Measurements from ENCODE around the gene PNCK. TPM values are rescaled to one million over a fixed set of nuclear protein-coding genes. Genes with fewer than 3 reads are reported as not detected.

Gene PNCK
- total and polyA plus RNA-seq, 2 experiments from 2014 or later: 3.5 to 11.9 TPM

- Mint-ChIP-seq H3K27ac (no peak overlapping the region), H3K36me3 (ENCODE audit: low read depth) (no peaks in the 10 kb centered on the region; the same call in 1 of the 3 replicates), H3K9me3 (no peaks in the 10 kb centered on the region), H3K27me3 (ENCODE audit: insufficient read depth, low read depth, poor library complexity) (peaks cover 16% of the 10 kb centered on the region), H3K4me1 (peaks cover 12% of the 10 kb centered on the region), H3K4me3 (no peak overlapping the region; the same call in 2 of the 3 replicates)
- H3K9me2 ChIP-seq (ENCODE audit: insufficient read depth): no peaks in the 10 kb centered on the region
- H3K79me2 ChIP-seq (replicated peaks; ENCODE audit: insufficient read depth): no peaks in the 10 kb centered on the region
- H3K4me3 ChIP-seq: no peak overlapping the region
- no peak overlapping the region for H3K27ac ChIP-seq (ENCODE audit: low read depth)
- H3F3A ChIP-seq (replicated peaks; ENCODE audit: low read depth): no peaks in the 10 kb centered on the region
- H3K4me2 ChIP-seq: no peak overlapping the region
- 0 out of 2 replicates have a peak, but pooled peaks cover 2% of the 10 kb centered on the region for H3K27me3 ChIP-seq (ENCODE audit: insufficient read depth)
- DNase-seq (ENCODE audit: low spot score) (no peak), ATAC-seq (no peak)
- no peak overlapping the region for H2AFZ ChIP-seq
- H3K36me3 ChIP-seq (ENCODE audit: insufficient read depth): no peaks in the 10 kb centered on the region
- no peaks in the 10 kb centered on the region; the same call in 1 of the 2 replicates for H3K4me1 ChIP-seq (ENCODE audit: insufficient read depth)
- TF ChIP-seq ETS1 (IDR thresholded peaks at IDR 0.05) (no peak), NANOG (IDR thresholded peaks at IDR 0.05; ENCODE audit: borderline replicate concordance) (no peak), EZH2 (IDR thresholded peaks at IDR 0.05; ENCODE audit: low read depth, unreplicated experiment) (no peak), ZNF114 (CRISPR knock-in tag; IDR thresholded peaks at IDR 0.05) (no peak), CREB1 (CRISPR knock-in tag; IDR thresholded peaks at IDR 0.05; ENCODE audit: low read depth) (no peak), REST (IDR thresholded peaks at IDR 0.05; ENCODE audit: unreplicated experiment) (no peak)
- no peaks in the 10 kb centered on the region for H4K20me1 ChIP-seq (replicated peaks; ENCODE audit: insufficient read depth)
Observed at GRCh38 chrX:153671589-153672530, 1.8 kb downstream of the PNCK start.

- Histone ChIP-seq H3K9me2 (ENCODE audit: insufficient read depth) (no peaks in the 10 kb centered on the region), H3K4me2 (no peak overlapping the region), H3K4me1 (ENCODE audit: insufficient read depth) (no peaks in the 10 kb centered on the region), H3K4me3 (no peak overlapping the region), H4K20me1 (replicated peaks; ENCODE audit: insufficient read depth) (no peaks in the 10 kb centered on the region), H3K27ac (ENCODE audit: low read depth) (no peak overlapping the region), H3K79me2 (replicated peaks; ENCODE audit: insufficient read depth) (no peaks in the 10 kb centered on the region), H2AFZ (no peak overlapping the region), H3K27me3 (ENCODE audit: insufficient read depth) (0 out of 2 replicates have a peak, but pooled peaks cover 2% of the 10 kb centered on the region), H3K36me3 (ENCODE audit: insufficient read depth) (no peaks in the 10 kb centered on the region), H3F3A (replicated peaks; ENCODE audit: low read depth) (no peaks in the 10 kb centered on the region)
- no peaks in the 10 kb centered on the region; the same call in 1 of the 3 replicates for H3K36me3 Mint-ChIP-seq (ENCODE audit: low read depth)
- DNase-seq (ENCODE audit: low spot score): no peak
- H3K9me3 Mint-ChIP-seq: no peaks in the 10 kb centered on the region
- TF ChIP-seq EZH2 (IDR thresholded peaks at IDR 0.05; ENCODE audit: low read depth, unreplicated experiment): no peak
- TF ChIP-seq EZH2phosphoT487 (IDR thresholded peaks at IDR 0.05; ENCODE audit: unreplicated experiment): no peak
- no peak for TF ChIP-seq REST (IDR thresholded peaks at IDR 0.05; ENCODE audit: unreplicated experiment)
- TF ChIP-seq CTCF (conservative IDR thresholded peaks at IDR 0.05; ENCODE audit: low read depth in 2 of 2): no peak
- TF ChIP-seq STAT1 (IDR thresholded peaks at IDR 0.05; ENCODE audit: unreplicated experiment): no peak
- H3K27me3 Mint-ChIP-seq (ENCODE audit: insufficient read depth, low read depth, poor library complexity): peaks cover 16% of the 10 kb centered on the region
- no peak for ATAC-seq
- no peak overlapping the region for H3K27ac Mint-ChIP-seq
- H3K4me1 Mint-ChIP-seq: peaks cover 12% of the 10 kb centered on the region
- no peak overlapping the region for H3K4me3 Mint-ChIP-seq
Observed at GRCh38 chrX:153670748-153671588, 2.6 kb downstream of the PNCK start.

Data from GM23338 (cell line).